HepG2 (cell line): Measurements from ENCODE around the gene METRNL. TPM values are rescaled to one million over a fixed set of nuclear protein-coding genes. Genes with fewer than 3 reads are reported as not detected.
A peak's percentile ranks its signal among the peaks of the same experiment; 100 is the strongest.

Source experiments
- ATF7 ChIP-seq, 2 experiments: fragments of 450-650 bp in 1 of 2; sonication (generic) in 1 of 2; formaldehyde crosslinking in 1 of 2; IDR thresholded peaks; 2 replicates each; pipeline versions ENCODE4 v1.4.0 to v1.6.1; 2016 to 2020; ENCODE audit warnings: antibody characterized with exemption in 1 of 2, mild to moderate bottlenecking in 1 of 2, missing genetic modification reagents in 1 of 2
- ATF7-NPFF ChIP-seq: sonication (generic); formaldehyde crosslinking; IDR thresholded peaks from 2 replicates; pipeline ENCODE4 v1.8.1; 2023; ENCODE audit warnings: mild to moderate bottlenecking, low read depth, missing genetic modification reagents, moderate library complexity
- BORCS8-MEF2B ChIP-seq: sonication (generic); formaldehyde crosslinking; IDR thresholded peaks from 2 replicates; pipeline ENCODE4 v1.8.0; 2022; ENCODE audit warnings: mild to moderate bottlenecking, missing genetic modification reagents
- FOXJ3 ChIP-seq: sonication (generic); formaldehyde crosslinking; IDR thresholded peaks from 2 replicates; pipeline ENCODE4 v1.4.0; 2020; ENCODE audit warnings: missing genetic modification reagents, mild to moderate bottlenecking, borderline replicate concordance
- JUNB ChIP-seq: sonication (generic); formaldehyde crosslinking; IDR thresholded peaks from 2 replicates; pipeline ENCODE4 v1.8.0; 2022; ENCODE audit warnings: missing genetic modification reagents, mild to moderate bottlenecking, borderline replicate concordance
- MED13 ChIP-seq: sonication (generic); formaldehyde crosslinking; IDR thresholded peaks from 2 replicates; pipeline ENCODE4 v1.5.0; 2020; ENCODE audit warnings: missing genetic modification reagents
- PREB ChIP-seq: sonication (generic); formaldehyde crosslinking; IDR thresholded peaks from 2 replicates; pipeline ENCODE4 v1.4.0; 2020; ENCODE audit warnings: missing genetic modification reagents
- RNF2 ChIP-seq: fragments of 450-650 bp; conservative IDR thresholded peaks from 2 replicates; pipeline ENCODE4 v1.6.1; 2016; ENCODE audit warnings: low read depth
- SOX5 ChIP-seq: IDR thresholded peaks from 2 replicates; pipeline ENCODE4 v1.6.1; 2016; ENCODE audit warnings: borderline replicate concordance
- THAP9 ChIP-seq: sonication (generic); formaldehyde crosslinking; IDR thresholded peaks from 2 replicates; pipeline ENCODE4; 2020; ENCODE audit warnings: missing genetic modification reagents, mild to moderate bottlenecking, borderline replicate concordance
- ZMYM3 ChIP-seq: sonication (generic); formaldehyde crosslinking; IDR thresholded peaks from 2 replicates; pipeline ENCODE4 v1.5.1; 2020; ENCODE audit warnings: mild to moderate bottlenecking, missing genetic modification reagents
- ZNF407 ChIP-seq: sonication (generic); formaldehyde crosslinking; IDR thresholded peaks from one replicate; pipeline ENCODE4 v1.5.1; 2020; ENCODE audit warnings: mild to moderate bottlenecking, missing genetic modification reagents; ENCODE audit errors: not compliant biosample characterization
- ZNF510 ChIP-seq: sonication (generic); formaldehyde crosslinking; IDR thresholded peaks from 2 replicates; pipeline ENCODE4 v1.4.0; 2020; ENCODE audit warnings: low read depth, mild to moderate bottlenecking, missing genetic modification reagents
- ZNF724P ChIP-seq: sonication (generic); formaldehyde crosslinking; IDR thresholded peaks from 2 replicates; pipeline ENCODE4 v1.8.0; 2022; ENCODE audit warnings: missing genetic modification reagents, borderline replicate concordance
- polyA plus RNA-seq, 8 experiments: library from polyadenylated mRNA; depleted of rRNA in 3 of 8; stranded (reverse) in 7 of 8; unstranded in 1 of 8; fragments of >200 nt; fragmentation: Illumina TruSeq in 4 of 8; extraction: Trizol in 4 of 8; gene quantifications; 2 replicates each; pipeline versions ENCODE4 v1.2.1 to v1.2.3, GENCODE V29; 2011 to 2016; ENCODE audit warnings: low read depth in 4 of 8, missing spikeins in 1 of 8, mixed read lengths in 1 of 8; ENCODE audit not compliant: insufficient read depth in 1 of 8
- total RNA-seq, 5 experiments: library from RNA; depleted of rRNA; stranded (reverse); fragments of >200 nt; fragmentation: Illumina TruSeq; extraction: Trizol; gene quantifications; 2 replicates each; pipeline ENCODE4 v1.2.3, GENCODE V29; 2016; ENCODE audit warnings: low read depth in 1 of 5
- TF ChIP-seq, protein P1 (sequence below): sonication (generic); formaldehyde crosslinking; IDR thresholded peaks from 2 replicates; pipeline ENCODE4 v1.4.0; 2020; ENCODE audit warnings: missing genetic modification reagents, mild to moderate bottlenecking, borderline replicate concordance

Gene METRNL
- total and polyA plus RNA-seq, 2 of the 13 experiments (the other 11 are each of a cell fraction or from before 2014, with no cell fraction given): 0.66 to 0.84 TPM

- TF ChIP-seq, protein P1, sequence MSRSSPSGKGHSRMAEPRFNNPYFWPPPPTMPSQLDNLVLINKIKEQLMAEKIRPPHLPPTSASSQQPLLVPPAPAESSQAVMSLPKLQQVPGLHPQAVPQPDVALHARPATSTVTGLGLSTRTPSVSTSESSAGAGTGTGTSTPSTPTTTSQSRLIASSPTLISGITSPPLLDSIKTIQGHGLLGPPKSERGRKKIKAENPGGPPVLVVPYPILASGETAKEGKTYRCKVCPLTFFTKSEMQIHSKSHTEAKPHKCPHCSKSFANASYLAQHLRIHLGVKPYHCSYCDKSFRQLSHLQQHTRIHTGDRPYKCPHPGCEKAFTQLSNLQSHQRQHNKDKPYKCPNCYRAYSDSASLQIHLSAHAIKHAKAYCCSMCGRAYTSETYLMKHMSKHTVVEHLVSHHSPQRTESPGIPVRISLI (CRISPR knock-in tag): no peak
- TF ChIP-seq ZNF724P (no peak), THAP9 (CRISPR knock-in tag) (no peak), BORCS8-MEF2B (CRISPR knock-in tag) (no peak), RNF2 (no peak), ZNF407 (CRISPR knock-in tag) (no peak), FOXJ3 (CRISPR knock-in tag) (no peak), JUNB (CRISPR knock-in tag) (no peak), SOX5 (CRISPR knock-in tag) (no peak), ATF7 (IDR thresholded peaks at IDR 0.05) (no peak), ATF7 (CRISPR knock-in tag; IDR thresholded peaks at IDR 0.05) (0 out of 2 replicates have a peak, but pooled peaks have one; percentile 10), ZMYM3 (CRISPR knock-in tag) (no peak), ATF7-NPFF (no peak), PREB (peak; percentile 73; the same call in 1 of the 2 replicates), MED13 (CRISPR knock-in tag) (no peak), ZNF510 (CRISPR knock-in tag) (no peak)
These were observed 28.6 kb upstream of the METRNL start (continued) for GRCh38 chr17:83050651-83051395.
